ENCODE data around the gene PTOV1.
A peak's percentile ranks its signal among the peaks of the same experiment; 100 is the strongest.

Gene PTOV1

DNA sequence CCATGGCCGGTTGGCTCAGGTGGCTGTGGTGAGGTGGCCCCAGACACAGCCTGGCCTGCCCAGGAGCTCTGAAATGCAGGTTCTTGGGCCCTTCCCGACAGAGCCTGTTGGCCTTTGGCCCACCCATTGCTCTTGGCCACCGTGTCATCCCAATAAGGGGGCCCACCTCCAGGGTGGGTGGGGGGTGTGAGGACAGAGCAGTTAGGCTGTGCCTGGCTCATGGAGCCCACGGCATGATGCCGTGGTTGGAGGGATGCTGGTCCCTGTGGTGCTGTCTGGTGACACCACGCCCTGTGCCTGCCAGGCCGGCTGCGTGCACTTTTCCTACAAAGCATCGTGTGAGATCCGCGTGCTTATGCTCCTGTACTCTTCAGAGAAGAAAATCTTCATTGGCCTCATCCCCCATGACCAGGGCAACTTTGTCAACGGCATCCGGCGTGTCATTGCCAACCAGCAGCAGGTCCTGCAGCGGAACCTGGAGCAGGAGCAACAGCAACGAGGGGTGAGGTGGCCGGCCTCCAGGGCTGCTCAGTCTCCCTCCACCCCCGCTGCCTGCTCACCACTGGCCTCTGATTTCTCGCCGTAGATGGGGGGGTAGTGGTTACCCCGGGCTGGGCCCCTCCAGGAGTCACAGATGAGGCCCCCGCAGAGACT lies 8.8 kb downstream of the PTOV1 start:
- peaks cover 13% of the 10 kb centered on the region for H3K4me1 Mint-ChIP-seq

DNA sequence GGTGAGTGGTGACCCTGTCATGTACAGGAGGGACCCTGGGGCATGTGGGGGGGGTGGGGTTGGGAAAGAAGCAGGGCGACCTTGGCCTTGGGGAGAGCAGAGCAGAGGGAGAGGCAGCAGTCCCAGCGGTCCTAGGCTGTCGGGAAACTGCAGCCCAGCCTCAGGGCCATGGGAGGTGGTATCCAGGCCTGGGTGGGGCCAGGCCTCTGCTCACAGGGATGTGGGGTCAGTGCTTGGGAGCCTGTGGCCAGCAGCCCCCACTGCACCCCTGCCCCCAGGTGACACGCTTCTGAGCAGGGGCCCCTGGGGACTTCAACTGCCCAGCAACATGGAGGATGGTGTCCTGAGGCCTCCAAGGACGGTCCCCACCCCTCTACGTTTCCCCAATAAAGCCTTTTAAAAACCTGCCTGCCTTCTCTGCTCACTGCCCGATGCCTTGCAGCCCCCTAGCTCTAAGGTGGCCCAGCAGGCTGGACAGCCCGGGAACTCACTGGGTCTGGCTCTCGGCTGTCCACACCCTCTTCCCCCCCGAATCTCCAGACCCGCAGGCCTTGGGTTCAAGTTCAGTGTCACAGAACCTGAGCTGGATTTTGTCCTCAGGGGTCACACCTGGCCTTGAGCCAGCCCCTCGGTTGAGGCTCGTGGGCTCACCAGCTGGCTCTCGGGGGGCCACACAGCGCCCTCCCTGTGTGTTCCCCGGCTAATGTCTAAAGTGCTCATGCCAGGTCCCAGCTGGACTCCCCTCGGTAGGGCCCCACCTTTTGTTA lies 9.6 kb downstream of the PTOV1 start:
- Mint-ChIP-seq H3K4me1 (peaks cover 19% of the 10 kb centered on the region), H3K27me3 (no peaks in the 10 kb centered on the region), H3K4me3 (no peak overlapping the region), H3K9me3 (no peaks in the 10 kb centered on the region), H3K36me3 (peaks cover 7% of the 10 kb centered on the region), H3K27ac (no peak overlapping the region)

More for the DNA sequence above, 8.8 kb downstream of the PTOV1 start:
- H3K36me3 Mint-ChIP-seq: peaks cover 7% of the 10 kb centered on the region
- no peaks in the 10 kb centered on the region for H3K27me3 Mint-ChIP-seq
- H3K4me3 Mint-ChIP-seq: no peak overlapping the region
- H3K27ac Mint-ChIP-seq: no peak overlapping the region
- no peaks in the 10 kb centered on the region for H3K9me3 Mint-ChIP-seq

DNA sequence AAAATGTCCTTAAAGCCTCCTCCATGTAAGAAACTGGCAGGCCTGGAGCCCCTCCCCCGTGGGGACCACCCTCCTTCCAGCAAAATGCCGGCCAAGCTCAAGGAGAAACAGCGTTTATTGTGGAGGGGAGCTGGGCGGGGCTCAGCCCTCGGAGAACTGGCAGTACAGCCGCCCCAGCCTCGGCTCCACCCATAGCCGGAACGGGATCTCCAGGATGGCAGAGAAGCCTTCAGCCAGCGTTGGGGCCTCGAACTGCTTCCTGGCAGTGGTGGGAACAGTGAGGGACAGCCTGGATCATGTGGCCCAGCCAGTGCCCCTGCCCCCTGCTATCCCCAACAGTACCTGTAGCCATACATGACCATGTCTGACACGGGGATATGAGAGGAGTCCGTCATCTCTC lies 10.1 kb downstream of the PTOV1 start:
- H3K4me3 Mint-ChIP-seq: no peak overlapping the region
- peaks cover 9% of the 10 kb centered on the region for H3K36me3 Mint-ChIP-seq
- peaks cover 24% of the 10 kb centered on the region for H3K4me1 Mint-ChIP-seq
- no peaks in the 10 kb centered on the region for H3K27me3 Mint-ChIP-seq
- no peak overlapping the region for H3K27ac Mint-ChIP-seq
- no peaks in the 10 kb centered on the region for H3K9me3 Mint-ChIP-seq

DNA sequence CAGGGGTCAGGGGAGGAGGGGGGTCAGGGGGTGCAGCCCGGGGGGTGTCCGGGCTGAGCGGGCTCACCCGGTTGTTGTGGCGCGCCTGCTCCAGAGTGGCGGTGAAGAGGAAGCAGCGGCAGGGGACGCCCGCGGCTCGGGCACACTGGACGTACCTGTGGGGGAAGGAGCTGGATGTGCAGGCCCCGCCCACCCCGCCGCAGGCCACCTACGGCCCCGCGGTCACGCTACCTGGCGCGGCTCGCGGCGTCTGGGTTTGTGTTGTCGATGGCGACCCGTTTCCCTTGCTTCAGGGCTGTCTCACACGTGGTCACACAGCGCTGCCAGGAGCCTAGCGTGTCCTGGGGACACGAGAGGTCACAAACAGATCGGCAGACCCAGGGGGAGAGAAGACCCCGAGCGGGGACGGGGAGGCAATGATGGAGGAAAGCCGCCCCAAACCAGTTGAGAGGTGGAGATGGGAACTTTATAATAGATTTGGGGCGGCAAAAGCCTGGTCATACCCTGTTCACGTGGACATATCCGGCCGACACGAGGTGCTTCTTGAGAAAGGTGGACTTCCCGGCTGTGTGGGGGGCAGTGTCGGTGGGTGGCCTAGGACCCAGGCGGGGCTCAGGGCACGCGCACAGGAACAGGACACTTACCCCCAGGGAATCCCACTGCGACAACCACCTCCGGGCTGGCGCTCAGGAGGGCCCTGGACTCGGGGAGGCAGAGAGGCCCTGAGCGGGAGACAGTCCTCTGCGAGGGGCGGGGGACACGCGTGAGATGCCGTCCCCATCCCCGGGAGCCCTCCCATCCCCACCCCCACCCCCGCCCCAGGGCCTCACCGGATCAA lies 10.8 kb downstream of the PTOV1 start:
- Mint-ChIP-seq H3K9me3 (no peaks in the 10 kb centered on the region), H3K36me3 (peaks cover 9% of the 10 kb centered on the region), H3K27me3 (no peaks in the 10 kb centered on the region), H3K4me1 (peaks cover 30% of the 10 kb centered on the region), H3K4me3 (no peak overlapping the region), H3K27ac (no peak overlapping the region)

DNA sequence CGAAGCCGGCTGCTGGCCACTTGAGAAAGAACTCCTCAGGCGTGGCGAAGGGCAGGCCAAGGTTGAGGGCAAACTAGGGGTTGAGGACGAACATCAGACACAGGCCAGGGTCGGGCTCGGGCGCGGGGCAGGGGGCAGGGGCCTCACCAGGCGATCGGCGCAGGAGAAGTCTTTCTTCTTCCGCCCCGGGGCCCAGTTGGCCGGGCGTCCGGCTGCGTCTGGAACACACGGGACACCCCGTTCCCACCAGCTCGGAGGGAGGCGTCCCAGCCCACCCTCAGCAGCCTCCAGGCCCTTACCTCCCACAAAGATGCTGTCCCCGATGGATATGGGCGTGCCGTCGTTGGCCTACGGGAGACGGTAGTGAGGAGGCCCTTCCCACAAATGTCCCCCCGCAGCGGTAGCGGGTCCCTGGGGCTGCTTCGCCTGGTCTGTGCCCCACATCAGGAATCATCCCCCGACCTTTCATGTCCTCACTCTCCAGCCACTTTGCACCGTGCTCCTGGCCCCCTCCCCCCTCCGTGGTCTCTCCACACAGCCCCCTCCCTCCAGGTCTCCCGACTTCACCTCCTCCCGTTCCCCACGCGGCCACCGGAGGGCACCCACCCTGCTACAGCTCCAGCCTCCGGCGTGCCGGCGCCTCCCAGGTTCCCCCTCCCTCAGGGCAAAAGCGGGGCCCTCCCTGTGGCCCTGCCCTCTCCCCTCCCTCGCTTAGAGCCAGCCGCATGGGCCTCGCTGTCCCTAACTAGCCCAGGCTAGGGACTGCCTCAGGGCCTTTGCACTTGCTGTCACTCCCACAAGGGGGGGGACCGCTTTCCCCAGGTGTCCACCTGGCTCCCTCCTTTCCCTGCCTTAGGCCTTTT lies 11.7 kb downstream of the PTOV1 start:
- no peaks in the 10 kb centered on the region for H3K9me3 Mint-ChIP-seq
- H3K27me3 Mint-ChIP-seq: no peaks in the 10 kb centered on the region
- no peak overlapping the region for H3K4me3 Mint-ChIP-seq
- peaks cover 9% of the 10 kb centered on the region for H3K36me3 Mint-ChIP-seq
- no peak overlapping the region for H3K27ac Mint-ChIP-seq
- peaks cover 37% of the 10 kb centered on the region for H3K4me1 Mint-ChIP-seq

DNA sequence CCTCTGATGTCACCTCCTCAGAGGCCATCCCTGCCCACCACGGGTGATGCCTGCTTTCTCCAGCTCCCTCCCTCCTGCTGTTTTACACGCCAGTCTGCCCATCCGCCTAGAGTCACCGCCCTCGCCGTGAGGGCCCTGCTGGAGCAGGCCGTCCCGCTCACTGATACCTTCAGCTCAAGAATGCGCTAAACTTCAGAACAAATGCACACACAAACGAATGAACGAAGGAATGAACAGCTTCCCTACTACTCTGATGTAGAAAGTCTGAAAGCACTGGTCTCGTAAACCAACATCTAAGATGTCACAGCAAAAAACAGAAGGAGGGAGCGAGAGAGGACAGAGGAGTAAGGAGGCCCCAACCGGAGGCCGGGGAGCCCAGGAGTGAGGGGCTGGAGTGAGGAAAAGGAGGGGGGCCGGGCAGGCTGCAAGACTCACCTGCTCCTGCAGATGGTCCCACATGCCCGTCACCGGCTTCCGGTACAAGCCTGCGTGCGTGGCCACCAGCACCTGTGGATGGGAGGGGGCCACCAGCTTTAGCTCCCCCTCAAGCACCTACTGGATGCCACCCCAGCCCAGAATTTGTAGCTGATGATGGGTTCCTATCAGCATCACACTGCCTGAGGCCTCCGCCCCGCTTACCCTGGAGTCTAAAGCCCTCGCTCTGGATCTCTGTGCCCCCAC lies 12.4 kb downstream of the PTOV1 start:
- peaks cover 40% of the 10 kb centered on the region for H3K4me1 Mint-ChIP-seq
- no peaks in the 10 kb centered on the region for H3K27me3 Mint-ChIP-seq
- H3K36me3 Mint-ChIP-seq: peaks cover 9% of the 10 kb centered on the region
- no peak overlapping the region for H3K4me3 Mint-ChIP-seq
- no peaks in the 10 kb centered on the region for H3K9me3 Mint-ChIP-seq
- H3K27ac Mint-ChIP-seq: peak overlapping the region; percentile 31

DNA sequence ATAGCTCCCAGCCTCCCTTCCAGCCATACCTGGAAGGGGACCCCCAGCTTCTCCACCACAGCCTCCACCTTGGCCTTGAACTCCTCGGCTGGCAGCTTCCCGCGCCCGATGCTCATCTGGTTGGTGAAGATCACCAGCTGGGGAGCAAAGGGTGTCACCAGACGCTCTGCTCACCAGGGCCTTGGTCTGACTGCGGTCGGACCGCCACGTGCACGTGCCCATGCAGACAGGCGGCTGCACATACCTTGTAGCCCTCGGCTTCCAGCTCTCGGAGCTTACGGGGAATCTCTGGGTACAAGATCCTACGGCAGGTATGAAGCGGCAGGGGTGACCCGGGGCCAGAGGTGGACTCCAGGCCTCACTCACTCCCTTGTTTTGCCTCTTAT lies 13.0 kb downstream of the PTOV1 start:
- Mint-ChIP-seq H3K4me3 (no peak overlapping the region), H3K36me3 (peaks cover 9% of the 10 kb centered on the region), H3K27ac (no peak overlapping the region), H3K4me1 (peaks cover 40% of the 10 kb centered on the region), H3K27me3 (no peaks in the 10 kb centered on the region), H3K9me3 (no peaks in the 10 kb centered on the region)

DNA sequence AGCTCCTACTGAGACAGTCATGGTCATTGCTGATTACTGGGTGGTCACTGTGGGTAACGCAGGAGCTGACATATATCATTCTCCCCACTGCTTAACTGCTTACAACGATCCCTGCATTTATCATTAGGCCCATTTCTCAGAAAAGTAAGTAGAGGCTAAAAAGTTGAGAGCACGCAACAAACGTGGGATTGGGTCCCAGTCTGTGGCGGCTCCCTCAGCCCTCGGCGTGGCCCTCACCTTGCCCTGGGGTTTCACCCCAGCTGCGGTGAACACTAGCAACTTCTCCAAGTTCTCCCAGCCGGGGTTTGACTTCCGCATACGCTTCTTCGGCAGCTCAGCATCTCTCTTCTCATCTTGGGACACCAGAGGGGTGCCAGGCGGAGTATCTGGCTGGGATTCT lies 13.9 kb downstream of the PTOV1 start:
- Mint-ChIP-seq H3K4me1 (peaks cover 40% of the 10 kb centered on the region), H3K36me3 (peaks cover 9% of the 10 kb centered on the region)

DNA sequence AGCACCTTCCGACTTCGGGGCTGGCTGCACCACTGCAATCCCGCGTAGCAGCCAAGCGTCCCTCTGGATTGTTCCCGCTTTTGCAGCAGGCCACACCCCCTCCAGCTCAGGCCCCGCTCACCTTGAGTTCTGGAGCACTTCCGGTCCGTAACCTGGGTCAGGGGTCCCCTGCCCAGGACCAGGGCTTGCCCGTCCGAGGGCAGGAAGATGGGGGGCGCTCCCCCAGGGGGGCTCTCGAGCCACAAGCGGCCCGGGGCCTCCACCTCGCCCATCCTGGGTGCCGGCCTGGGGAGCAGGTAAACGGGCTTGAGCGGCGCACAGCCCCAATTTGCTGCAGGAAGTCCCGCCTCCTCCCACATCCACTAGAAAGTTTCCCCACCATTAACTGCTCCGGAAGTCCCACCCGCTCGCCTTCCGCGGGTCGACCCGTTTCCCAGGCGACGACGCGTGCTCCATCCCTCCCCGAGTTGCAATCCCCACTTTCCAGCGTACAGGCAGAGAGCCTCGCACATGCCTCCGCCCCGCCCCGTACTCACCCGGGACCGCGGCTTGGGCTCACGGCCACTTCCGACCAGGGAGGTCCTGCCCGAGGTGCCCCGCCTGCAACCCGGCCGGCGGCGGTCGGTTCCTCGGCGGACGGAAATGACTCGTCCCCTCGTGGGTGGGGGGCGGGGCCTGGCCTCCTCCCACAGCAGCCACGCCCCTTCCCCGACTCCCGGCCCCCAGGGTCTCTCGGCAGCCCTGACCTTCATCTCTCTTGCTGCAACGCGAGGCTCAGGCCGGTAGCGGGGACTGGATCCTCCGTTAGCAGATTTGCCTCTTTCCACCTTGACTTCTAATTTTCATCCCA lies 16.2 kb downstream of the PTOV1 start, which contains the start of gene PNKP:
PNKP (minus strand) TSS at position 644 of the 850 bp plus-strand sequence; CDS start at position 272, 372 bp downstream.
- no peaks in the 10 kb centered on the region for H3K27me3 Mint-ChIP-seq
- peak within 1 kb of the TSS; percentile 94 for H3K4me3 Mint-ChIP-seq
- H3K36me3 Mint-ChIP-seq: peaks cover 9% of the 10 kb centered on the region
- H3K4me1 Mint-ChIP-seq: peaks cover 48% of the 10 kb centered on the region
- H3K27ac Mint-ChIP-seq: peak within 1 kb of the TSS; percentile 96
- H3K9me3 Mint-ChIP-seq: no peaks in the 10 kb centered on the region

More for the DNA sequence above, 13.9 kb downstream of the PTOV1 start:
- no peaks in the 10 kb centered on the region for H3K27me3 Mint-ChIP-seq
- no peak overlapping the region for H3K27ac Mint-ChIP-seq
- H3K9me3 Mint-ChIP-seq: no peaks in the 10 kb centered on the region
- no peak overlapping the region for H3K4me3 Mint-ChIP-seq

DNA sequence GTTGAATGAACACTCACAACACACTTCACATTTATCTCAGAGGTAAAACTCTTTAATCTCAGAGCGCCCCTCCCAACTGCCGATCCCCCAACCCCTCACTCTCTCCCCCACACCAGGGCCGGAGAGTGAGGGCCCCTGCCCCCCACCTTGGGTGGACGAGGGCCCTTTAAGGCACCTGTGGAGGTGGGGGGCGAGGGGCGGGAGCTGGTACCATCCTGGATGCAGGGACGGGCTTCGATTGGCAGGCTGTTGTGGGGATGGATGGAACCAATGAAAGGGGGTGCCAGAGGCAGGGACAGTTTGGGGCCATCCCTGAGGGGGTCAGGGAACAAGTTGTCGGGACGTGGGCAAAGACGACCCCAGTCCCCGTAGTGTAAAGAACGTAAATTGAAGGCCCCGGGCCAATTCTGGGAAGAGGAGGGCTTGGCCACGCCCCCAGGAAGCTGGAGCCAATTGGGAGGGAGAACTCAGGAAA lies 18.1 kb downstream of the PTOV1 start:
- peak overlapping the region; percentile 36 for H3K4me3 Mint-ChIP-seq
- H3K4me1 Mint-ChIP-seq: peaks cover 42% of the 10 kb centered on the region
- peaks cover 5% of the 10 kb centered on the region for H3K36me3 Mint-ChIP-seq
- no peaks in the 10 kb centered on the region for H3K27me3 Mint-ChIP-seq
- no peaks in the 10 kb centered on the region for H3K9me3 Mint-ChIP-seq
- H3K27ac Mint-ChIP-seq: no peak overlapping the region

DNA sequence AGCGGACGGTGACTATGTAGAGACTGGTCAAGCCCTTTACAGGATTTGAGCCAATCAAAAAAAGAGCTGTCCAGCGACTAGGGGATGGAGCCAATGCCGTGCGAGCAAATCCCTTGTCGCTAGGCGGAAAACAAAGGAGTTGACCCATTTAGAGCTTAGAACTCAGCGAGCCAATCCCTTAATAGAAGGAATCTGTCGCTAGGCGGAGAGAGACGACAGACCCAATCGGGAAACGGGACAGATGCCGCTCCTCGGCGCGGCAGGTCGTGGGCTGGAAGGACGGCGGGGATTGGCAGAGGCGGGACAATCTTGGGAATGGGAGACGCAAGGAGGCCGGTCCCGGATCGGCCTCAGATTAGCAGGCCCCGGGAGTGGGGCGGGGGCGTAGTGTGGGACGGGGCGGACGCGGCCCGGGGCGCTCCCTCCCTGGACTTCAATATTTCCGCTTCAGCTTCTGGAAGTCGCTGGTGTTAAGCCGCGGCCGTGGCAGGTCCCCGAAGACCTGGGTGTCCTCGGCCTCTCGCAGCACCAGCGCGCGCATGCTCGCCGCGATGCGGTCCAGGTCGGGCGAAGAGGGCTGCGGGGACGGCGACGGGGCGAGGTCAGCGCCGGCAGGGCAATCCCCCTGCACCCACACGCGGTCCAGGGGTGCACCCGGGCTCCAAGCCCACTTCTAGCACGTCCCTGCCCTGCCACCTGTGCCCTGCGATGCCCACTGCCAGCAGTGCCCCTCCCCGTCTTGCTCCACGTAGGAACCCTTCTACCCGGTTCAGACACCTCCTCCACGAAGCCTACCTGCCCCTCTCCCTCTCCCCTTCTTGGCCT lies 18.7 kb downstream of the PTOV1 start:
- no peak overlapping the region for H3K27ac Mint-ChIP-seq
- peaks cover 2% of the 10 kb centered on the region for H3K36me3 Mint-ChIP-seq
- peak overlapping the region; percentile 84 for H3K4me3 Mint-ChIP-seq
- no peaks in the 10 kb centered on the region for H3K9me3 Mint-ChIP-seq
- H3K4me1 Mint-ChIP-seq: peaks cover 36% of the 10 kb centered on the region
- H3K27me3 Mint-ChIP-seq: no peaks in the 10 kb centered on the region

DNA sequence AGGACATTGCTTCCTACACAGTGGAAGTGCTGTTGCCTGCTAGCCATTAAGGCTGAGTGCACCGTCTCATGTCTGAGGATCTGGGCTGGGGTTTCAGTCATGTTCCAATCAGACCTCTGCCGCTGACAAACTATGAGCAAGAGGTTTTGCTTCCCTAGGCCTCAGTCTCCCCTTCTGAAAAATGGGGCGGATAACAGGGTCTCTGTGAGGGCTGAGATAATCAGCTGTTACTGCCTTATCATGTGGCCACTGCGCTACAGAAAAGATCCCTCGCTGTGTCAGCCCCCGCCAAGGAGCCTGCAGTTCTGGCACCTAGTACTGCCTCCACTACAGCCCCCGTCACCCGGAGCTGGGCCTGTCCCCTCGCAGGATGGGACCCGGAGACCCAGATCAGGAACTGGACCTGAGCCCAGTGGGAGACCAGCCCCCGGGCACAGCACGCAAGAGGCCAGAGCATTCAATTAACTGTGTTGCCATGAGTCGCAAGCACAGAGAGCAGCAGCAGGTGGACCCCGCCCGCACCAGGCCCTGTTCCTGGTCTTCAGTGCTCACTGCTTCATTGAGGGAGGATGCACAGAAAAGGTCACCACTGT lies 19.4 kb downstream of the PTOV1 start:
- Mint-ChIP-seq H3K9me3 (no peaks in the 10 kb centered on the region), H3K36me3 (peaks cover 2% of the 10 kb centered on the region), H3K27me3 (no peaks in the 10 kb centered on the region), H3K4me1 (peaks cover 35% of the 10 kb centered on the region), H3K27ac (no peak overlapping the region), H3K4me3 (peak overlapping the region; percentile 84)

Data from activated naive CD4-positive, alpha-beta T cell treated with anti-CD3 and anti-CD28 coated beads, Interleukin-2, amount 50 U/mL, for 24 hours (primary cell).